ENCODE results near the gene GPR139.

Gene GPR139

DNA sequence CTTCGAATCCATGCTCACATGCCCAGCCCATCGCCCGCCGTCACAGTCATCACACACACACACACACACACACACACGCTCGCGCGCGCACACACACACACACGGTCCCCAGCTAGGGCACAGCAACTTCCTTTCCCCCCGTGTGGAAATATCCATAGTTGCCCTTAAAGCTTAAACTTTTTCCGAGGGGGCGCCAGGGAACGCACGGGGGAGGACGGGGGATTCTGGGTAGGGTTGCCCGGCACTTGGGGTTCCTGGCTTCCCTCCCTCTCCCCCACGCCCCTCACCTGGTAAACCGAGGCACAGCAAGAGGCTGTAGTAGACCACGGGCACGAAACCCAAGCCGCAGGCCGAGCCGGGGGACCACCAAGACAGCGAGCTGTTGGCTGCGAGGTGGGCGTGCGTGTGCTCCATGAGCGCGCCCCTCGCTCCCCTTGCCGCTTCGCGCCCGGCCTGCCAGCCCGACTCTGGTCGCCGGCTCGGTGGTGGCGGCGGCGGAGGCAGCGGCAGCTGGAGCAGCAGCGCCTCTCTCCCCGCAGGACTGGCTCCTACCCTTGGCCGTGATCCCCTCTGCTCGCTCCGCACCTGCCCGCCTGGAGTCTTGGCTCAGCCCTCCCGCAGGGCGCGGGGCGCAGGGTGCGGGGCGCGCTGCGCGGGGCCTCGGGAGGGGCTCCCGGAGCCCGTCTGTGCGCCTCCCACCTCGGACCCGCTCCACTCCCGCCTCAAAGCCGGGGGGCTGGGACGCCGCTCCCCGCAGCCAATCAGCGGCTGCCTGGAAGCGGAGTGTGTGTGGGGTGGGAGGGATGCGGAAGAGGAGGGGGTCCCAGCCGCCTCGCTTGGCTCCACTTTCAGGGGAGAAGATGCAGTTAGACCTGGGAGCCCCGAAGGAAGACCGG lies at the start of gene GPR139:
Gene GPR139, minus strand, starts transcription at position 688 of the 896 bp plus-strand sequence. Its CDS starts 274 bp downstream, at position 414.
- TF ChIP-seq POLR2A (IDR thresholded peaks at IDR 0.05; ENCODE audit: low read depth, low read length) = no peak
- FAIRE-seq = no peak
- DNase-seq (ENCODE audit: insufficient read length, low spot score) = no peak

DNA sequence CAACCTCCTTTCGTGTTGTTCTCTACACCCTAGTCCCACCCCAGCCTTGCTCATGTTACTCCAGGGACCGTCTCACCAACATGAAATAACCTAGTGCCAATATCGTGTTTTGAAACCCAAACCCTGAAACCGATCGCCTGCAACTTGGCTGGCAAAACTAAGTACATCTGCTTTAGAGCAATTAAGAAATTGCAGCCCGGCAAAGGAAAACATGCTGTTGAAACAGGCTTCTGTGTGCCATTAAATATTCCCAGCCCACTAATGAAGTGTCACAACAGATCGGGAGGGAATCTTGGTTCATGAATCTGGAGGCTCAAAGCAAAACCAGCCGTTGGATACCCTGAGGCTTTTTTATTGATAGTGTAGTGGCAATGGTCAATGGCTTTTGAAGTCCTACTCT lies 48.3 kb upstream of the GPR139 start:
- DNase-seq (ENCODE audit: insufficient read length, low spot score) (no peak), FAIRE-seq (no peak)
- TF ChIP-seq POLR2A (IDR thresholded peaks at IDR 0.05; ENCODE audit: low read depth, low read length) = no peak

DNA sequence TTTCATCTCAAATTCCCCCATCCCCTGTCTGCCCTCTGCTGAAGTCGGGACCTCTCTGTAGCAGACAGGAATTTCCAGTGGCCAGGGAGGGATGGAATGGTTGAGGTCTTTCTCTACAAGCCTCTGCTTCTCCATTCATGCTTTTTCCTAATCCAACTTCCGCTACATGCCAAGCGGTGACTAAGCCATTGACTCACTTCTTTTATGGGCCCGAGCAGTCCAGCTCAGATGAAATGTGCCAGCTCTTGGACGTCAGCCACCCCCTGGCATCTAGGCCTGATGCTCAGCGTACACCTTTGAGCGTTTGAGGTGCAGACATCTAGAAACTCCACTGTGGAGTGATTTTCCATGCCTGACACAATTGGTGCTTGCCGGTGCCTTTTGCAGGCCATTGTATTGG lies 40.7 kb upstream of the GPR139 start:
- FAIRE-seq (peak; percentile 93), DNase-seq (ENCODE audit: insufficient read length, low spot score) (peak; percentile 65)
- no peak for TF ChIP-seq POLR2A (IDR thresholded peaks at IDR 0.05; ENCODE audit: low read depth, low read length)

DNA sequence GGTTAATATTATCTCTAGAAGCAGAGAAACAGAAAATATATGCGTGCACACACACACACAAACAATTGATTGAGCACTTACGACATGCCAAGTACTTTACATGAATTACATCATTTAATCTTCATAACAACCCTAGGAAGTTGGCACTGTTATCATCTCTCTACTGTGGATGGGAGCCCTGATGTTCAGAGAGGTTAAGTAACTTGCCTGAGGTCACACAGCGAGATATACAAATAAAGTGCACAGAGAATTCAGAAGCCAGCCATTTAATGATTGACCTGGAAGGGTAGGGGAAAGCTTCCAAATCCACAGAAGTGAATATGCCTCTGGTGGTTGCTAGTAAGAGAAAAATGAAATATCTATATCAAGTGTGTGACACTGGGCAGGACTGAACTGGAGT lies 37.5 kb upstream of the GPR139 start:
- no peak for TF ChIP-seq POLR2A (IDR thresholded peaks at IDR 0.05; ENCODE audit: low read depth, low read length)
- DNase-seq (ENCODE audit: insufficient read length, low spot score) (no peak), FAIRE-seq (no peak)

DNA sequence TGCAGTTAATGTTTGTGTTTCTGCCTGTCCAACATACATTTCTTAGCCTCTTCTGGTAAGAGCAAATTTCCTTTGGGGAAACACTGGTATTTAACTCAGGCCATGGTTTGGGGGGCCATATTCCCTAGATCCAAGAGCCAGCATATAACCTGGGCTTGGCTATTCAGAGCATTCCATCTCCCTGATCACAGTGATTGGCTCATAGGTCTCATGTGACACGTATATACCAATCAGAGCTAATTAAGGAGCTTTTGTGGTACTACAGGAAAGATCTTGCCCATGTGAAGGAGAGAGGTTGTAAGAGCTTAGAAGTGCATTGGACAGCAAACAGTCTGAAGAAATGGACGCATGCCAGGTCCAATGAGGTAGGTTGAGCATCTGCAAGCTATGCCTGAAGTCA lies 33.4 kb upstream of the GPR139 start:
- no peak for DNase-seq (ENCODE audit: insufficient read length, low spot score)
- FAIRE-seq = no peak
- TF ChIP-seq POLR2A (IDR thresholded peaks at IDR 0.05; ENCODE audit: low read depth, low read length) = no peak

DNA sequence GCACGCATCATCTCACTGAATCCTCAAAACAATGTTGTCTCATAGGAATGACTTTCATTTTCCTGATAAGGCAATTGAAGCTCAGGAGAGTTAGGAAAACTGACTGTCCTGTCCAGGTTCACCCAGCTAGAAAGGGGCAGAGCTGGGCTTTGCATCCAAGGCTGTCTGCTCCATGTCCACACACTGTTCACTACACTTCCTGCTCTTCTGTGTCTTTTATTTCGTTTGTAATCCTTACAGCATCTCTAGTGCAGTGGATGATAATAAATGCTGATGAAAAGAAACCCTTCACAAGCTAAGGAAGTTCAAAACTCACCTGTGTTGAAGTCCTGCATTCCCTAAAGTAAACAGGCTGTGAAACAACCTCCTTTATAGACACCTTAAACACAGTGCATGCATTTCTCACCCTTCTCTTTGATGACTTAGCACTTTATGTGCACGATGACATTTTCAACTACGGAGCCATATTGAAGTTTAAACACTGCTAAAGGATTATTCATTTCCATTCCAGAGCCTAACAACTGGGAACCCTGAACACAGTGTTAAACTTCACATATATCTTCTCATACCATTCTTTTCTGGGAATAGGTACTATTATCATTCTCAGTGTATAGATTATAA lies 31.0 kb upstream of the GPR139 start:
- no peak for FAIRE-seq
- DNase-seq (ENCODE audit: insufficient read length, low spot score) = no peak
- no peak for TF ChIP-seq POLR2A (IDR thresholded peaks at IDR 0.05; ENCODE audit: low read depth, low read length)

DNA sequence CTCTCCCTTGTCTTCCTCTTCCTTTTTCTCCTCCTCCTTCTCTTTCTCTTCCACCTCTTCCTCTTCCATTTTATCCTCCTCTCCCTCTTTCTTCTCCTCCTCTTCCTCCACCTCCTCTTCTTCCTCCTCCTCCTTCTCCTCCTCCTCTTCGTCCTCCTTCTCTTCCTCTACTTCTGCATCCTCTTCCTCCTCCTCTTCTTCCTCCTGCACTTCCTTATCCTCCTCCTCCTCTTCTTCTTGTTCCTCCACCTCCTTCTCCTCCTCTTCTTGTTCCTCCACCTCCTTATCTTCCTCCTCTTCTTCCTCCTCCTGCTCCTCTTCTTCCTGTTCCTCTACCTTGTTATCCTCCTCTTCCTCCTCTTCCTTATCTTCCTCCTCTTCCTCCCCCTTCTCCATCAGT lies 28.8 kb upstream of the GPR139 start:
- no peak for DNase-seq (ENCODE audit: insufficient read length, low spot score)
- FAIRE-seq = no peak
- TF ChIP-seq POLR2A (IDR thresholded peaks at IDR 0.05; ENCODE audit: low read depth, low read length) = no peak

DNA sequence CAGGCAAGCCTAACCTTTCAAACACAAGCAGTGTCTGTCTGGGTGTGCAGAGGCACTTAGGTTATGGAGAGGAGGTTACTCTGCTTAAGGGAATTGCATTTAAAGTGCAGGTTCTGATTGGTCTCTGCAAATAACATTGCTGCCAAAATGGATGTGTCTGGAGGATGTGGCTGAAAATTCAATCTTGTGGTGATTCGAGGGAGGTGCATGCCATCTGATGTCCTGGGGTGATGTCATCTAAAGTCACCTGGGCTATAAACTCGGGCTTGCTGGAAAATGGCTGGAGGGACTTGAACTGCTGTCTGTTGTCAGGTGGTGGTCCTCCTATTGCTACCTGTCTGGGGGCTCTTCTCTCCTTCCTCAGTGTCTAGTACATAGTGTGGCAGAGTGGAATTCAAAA lies 28.3 kb upstream of the GPR139 start:
- DNase-seq (ENCODE audit: insufficient read length, low spot score) (no peak), FAIRE-seq (no peak)
- no peak for TF ChIP-seq POLR2A (IDR thresholded peaks at IDR 0.05; ENCODE audit: low read depth, low read length)

DNA sequence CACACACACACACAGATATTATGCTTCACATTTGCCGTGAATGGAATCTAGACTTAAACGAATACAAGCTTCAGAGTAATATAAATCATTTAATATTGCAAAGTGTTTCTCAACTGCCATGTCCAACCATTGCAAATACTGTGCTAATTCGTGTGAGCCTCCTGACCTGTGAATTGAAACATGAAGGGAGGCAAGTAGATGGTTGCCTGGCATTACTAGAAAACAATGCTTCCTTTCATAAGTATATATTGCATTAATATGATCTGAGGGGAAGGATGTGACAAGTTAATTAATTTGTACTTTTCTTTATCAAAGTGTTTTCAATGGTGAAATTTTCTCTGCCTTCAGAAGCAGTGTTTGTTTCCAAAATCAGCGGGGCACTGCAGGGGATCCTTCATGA lies 25.7 kb upstream of the GPR139 start:
- DNase-seq (ENCODE audit: insufficient read length, low spot score) (no peak), FAIRE-seq (no peak)
- no peak for TF ChIP-seq POLR2A (IDR thresholded peaks at IDR 0.05; ENCODE audit: low read depth, low read length)

DNA sequence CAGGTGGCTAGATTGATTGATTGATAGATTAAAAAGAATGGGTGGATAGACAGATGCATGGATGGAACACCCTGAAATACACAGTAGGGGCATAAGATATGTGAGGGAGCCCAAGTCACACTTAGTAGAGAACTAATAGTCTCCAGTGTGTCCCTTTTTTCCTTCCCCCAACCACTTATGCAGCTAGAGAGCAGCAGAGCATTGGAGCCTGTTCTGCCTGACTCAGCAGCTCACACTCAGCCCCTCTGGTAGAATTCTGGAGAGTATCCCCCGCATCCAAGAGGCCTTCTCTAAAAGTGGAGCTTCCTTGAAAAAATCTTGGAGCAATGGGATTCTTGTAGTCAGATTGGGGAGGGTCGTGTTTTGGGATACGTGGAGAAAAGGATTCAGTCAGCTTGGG lies 20.5 kb upstream of the GPR139 start:
- no peak for DNase-seq (ENCODE audit: insufficient read length, low spot score)
- no peak for FAIRE-seq
- no peak for TF ChIP-seq POLR2A (IDR thresholded peaks at IDR 0.05; ENCODE audit: low read depth, low read length)

DNA sequence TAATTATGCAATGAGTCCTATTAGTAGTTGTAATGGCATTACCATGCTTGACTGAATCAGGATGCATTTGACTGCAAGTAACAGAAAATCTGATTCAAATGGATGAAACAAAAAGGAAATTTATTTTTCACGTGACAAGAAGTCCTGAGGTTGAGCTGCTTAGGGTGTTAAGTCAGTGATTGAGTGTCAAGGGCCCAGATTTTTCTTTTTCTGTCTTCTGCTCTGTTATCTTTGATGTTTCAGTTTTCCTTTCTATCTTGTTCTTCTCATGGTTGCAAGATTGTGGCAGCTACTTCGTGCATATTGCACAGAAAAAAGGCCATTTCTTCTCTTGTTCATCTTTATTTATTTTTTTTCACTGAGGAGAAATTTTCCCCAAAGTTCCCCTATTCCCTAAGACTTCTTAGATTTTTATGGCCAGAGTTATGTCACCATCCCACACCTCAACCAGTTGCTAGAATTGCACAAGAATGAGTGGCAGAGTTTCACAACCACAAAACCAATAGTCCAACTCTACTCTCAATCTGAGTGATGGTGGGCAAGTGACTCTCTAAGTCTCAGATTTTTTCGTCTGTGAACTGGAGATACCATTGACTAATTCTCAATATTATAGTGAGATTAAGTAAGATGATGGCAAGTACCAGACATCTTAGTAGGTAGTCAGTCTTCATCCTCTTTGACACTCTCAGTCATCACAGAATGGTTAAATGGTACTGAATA lies 15.7 kb upstream of the GPR139 start:
- no peak for FAIRE-seq
- TF ChIP-seq POLR2A (IDR thresholded peaks at IDR 0.05; ENCODE audit: low read depth, low read length) = no peak
- DNase-seq (ENCODE audit: insufficient read length, low spot score) = no peak

DNA sequence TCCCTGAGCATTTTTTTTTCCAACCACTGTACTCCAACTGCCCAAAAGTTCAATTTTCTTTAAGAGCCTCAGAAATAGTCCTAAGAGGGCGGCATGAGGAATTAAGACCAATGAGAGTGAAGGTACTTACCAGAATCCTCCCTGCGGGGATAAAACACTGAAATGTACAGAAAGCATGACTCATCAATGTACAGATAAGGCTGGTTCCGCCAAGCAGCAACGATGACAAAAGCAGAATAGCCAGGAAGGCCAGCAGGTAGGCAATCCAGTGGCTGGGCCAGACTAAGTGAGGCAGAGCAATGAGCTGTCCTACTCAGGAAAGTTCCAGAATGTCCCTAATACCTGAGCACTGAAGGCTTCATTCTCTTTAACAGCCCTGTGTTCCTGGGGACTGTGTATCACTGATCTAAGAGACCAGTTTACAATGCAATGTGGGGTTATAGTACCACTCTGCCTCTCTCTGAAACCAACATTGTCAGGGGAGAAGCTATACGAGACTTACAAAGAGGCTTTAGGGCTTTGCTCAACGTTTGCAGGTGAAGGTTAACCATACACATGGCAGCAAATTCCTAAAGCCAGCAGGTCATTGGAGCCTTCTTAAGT lies 11.0 kb upstream of the GPR139 start:
- DNase-seq (ENCODE audit: insufficient read length, low spot score) (no peak), FAIRE-seq (no peak)
- TF ChIP-seq POLR2A (IDR thresholded peaks at IDR 0.05; ENCODE audit: low read depth, low read length) = no peak

DNA sequence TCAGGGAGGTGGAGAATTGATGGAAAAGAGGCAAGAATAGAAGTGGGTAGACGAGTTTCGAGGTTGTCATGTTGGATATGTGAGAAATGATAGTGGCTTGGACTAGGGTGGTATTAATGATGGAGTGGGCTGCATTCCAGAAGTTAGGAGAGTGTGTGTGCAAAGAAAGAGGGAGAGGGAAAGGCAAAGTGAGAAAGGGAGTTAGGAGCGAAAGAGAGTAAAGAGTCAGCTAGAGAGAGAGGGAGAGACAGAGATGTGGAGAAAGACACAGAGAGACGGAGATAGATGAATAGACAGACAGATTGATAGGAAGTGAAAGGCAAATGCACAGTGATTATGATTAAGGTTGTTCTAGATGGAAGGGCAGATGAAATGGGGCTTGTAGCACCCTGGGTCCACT lies 5.4 kb upstream of the GPR139 start:
- no peak for TF ChIP-seq POLR2A (IDR thresholded peaks at IDR 0.05; ENCODE audit: low read depth, low read length)
- DNase-seq (ENCODE audit: insufficient read length, low spot score) (no peak), FAIRE-seq (no peak)

DNA sequence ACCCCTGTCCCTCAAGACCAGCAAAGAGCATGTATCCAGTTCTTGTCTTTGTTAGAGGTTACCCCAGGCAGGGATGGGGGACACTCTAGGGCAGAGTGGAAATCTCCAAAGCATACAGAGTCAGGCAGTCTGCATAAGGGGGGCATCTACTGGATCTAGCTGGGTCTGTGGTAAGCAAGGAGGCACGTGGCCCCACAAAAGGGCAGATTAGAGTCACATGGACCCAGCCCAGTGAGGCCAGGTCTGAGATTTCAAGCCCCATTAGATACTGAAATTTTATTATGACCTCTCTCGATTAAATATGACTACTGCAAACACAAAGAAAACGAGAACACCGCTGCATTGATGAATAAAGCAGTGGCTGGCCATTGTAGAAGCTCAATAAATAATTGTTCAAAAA lies 1.6 kb upstream of the GPR139 start:
- no peak for TF ChIP-seq POLR2A (IDR thresholded peaks at IDR 0.05; ENCODE audit: low read depth, low read length)
- DNase-seq (ENCODE audit: insufficient read length, low spot score) (no peak), FAIRE-seq (no peak)
